Omental fat pad (tissue), 4 donors: Measurements from ENCODE around the gene AGPAT1. TPM values are rescaled to one million over a fixed set of nuclear protein-coding genes. Genes with fewer than 3 reads are reported as not detected.

ENCODE experiments used
- ATAC-seq: fragments of 150-250 bp; one replicate; pipeline ENCODE4 v1.9.1; 2016; ENCODE audit warnings: mild to moderate bottlenecking, moderate library complexity; ENCODE audit not compliant: low FRiP score
- DNase-seq: peaks from one replicate; pipeline ENCODE4 v3.0.0-alpha.2; 2019; ENCODE audit warnings: low spot score
- CTCF ChIP-seq, 3 donors: fragments of 450-650 bp; IDR thresholded peaks; one replicate each; pipeline ENCODE4 v1.5.1; 2016 to 2017; ENCODE audit warnings: antibody characterized with exemption in 3 of 3, mild to moderate bottlenecking in 3 of 3, moderate library complexity in 2 of 3
- total RNA-seq, 4 donors: library from RNA; depleted of rRNA; stranded (reverse); fragments of >200 nt; gene quantifications; one replicate each; pipeline ENCODE4 v1.1.0, GENCODE V29; 2016

The AGPAT1 gene
- total RNA-seq, 4 donors from 2014 or later = 26.4 to 40.9 (median 35.7) TPM

DNA sequence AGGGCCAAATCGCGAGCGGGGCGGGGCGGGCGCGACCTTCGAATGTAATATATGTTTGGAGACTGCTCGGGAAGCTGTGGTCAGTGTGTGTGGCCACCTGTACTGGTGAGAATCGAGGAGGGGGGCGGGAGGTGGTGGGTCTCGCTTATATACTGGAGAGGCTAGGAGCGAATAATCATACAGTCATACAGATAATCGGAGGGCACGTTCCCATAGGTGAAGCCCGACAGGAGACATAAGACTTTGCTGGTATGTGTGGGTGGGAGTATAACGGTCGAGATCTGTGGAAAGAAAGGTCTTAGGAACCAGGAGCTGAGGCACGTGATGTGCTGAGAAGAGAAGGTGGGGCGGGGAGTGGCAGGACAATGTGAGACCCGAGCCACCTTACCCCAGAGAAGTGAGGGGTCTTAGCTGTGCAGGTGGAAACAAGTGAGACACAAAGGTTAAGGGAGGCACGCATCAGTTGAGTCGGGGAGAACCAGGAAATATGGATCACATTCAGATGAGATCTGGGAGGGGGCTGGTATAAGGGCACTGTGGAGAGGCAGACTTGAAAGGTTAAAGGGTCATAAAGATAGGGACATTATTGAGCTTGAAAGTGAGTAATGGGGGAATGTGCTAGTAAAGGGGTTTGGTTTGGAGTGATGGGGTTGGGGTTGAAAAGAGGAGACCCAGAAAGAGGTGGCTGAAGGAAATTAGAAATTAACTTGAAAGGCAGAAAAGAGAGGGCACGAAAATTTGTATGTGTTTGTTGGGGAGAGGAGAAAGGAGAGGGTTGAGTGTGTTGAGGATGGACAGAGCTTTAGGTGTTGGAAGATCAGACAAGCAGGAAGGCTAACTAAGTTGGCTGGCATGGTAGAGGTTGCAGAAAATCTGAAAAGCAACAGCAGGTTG lies 2.9 kb upstream of the AGPAT1 start:
- no peak for TF ChIP-seq CTCF (IDR thresholded peaks at IDR 0.05)
- DNase-seq (no peak), ATAC-seq (no peak)

GRCh38 chr6:32177788-32178546 lies 2.1 kb upstream of the AGPAT1 start, which contains the start of gene RNF5:
TSS of gene RNF5 (plus strand) at chr6:32178405. CDS start at chr6:32178512, 107 bp downstream.
- no peak for TF ChIP-seq CTCF (IDR thresholded peaks at IDR 0.05)
- ATAC-seq = peak; percentile 88
- DNase-seq = peak; percentile 86

DNA sequence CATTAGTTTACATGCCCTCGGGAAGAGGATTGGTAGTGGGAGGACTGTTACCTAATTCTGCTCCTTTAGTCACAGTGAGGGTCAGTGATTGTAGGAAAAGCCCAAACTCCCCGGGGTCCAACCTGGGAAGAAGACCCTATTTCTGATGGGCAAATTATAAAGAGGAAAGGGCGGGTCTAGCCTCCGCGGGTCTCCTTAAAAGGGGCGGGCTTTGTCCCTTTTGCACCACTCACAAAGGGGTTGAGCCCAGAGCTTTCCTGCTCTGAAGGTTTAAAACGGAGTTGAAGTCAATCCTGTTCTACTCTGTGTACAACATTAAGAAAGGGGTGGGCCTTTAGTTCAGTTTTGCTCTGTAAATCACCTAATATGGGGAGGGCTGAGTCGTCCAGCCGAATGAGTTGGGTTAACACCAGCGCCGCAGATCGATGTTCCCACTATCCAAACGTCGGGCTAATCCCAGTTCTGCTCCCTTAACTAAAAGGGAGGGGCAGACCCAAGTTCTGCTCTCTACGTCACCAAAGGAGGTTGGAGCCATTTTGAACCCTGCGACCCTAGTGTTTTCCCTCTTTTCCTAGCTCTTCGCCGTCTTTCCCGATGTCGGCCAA lies 1.4 kb upstream of the AGPAT1 start:
- DNase-seq = no peak
- peak; percentile 9 for ATAC-seq
- TF ChIP-seq CTCF (IDR thresholded peaks at IDR 0.05) = no peak

DNA sequence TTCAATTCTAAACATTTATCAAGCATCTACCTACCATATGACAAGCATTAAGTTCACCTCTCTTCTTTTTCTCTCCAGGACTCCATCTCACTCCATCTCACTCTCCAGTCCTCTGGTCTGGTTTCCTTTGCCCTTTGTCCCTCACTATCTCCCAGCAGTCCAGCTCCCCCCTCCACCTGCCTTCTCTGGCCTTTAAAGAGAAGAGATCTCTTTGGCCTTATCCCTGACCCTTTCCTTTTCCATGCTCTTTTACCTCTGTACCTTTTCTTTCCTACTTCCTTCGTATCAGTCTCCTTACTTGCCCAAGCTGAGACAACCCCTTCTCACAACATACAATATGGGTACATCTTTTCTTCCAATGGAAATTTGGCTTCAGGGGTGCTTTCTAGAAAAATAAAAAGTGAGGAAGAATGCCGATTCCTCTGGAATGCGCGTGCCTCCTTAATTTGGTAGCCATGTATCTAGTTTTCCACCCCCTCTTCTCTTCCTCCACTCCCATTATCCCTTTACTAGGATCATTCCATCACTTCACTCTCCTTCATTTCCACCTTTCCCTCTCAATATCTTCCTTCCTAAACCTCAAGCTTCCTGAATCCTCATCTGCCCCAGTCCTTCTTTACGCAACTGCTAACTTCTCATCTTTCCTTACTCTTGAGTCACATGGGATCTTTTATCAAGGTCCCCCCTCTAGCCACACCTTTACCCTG lies 745 bp upstream of the AGPAT1 start:
- DNase-seq (no peak), ATAC-seq (peak; percentile 16)
- no peak for TF ChIP-seq CTCF (IDR thresholded peaks at IDR 0.05)

DNA sequence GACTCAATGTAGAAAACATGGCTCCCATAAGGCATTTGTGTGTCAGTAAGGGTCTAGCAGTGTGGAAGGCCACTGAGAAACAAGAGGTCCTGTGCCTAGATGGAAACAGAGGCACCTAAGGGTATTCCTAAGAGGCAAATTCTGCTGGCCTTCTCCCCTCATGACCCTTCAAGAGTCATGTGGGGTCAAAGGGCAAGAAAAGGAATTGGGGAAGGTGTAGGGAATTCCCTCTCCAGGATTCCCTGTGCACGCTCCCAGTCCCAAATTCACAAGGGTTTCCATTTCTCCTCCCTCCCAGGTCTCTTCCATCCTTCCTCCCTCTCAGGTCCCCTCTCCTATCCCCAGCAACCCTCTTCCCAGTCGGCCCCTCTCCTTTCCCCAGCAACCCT lies 568 bp downstream of the AGPAT1 start:
- no peak for DNase-seq

More for the DNA sequence above, 568 bp downstream of the AGPAT1 start:
- TF ChIP-seq CTCF (IDR thresholded peaks at IDR 0.05) = no peak
- ATAC-seq = no peak
